HG03175 (cell line): ENCODE measurements around the gene POC1B.

ENCODE experiments used
- ATAC-seq: cut with Tn5 transposase; IDR thresholded peaks from one replicate; pipeline ENCODE4 v1.9.1; 2021; ENCODE audit warnings: mild to moderate bottlenecking, moderate library complexity; ENCODE audit not compliant: unreplicated experiment

The POC1B gene

GRCh38 chr12:89539426-89540223 is 13.8 kb upstream of the POC1B start:
- ATAC-seq = no peak

- no peak for ATAC-seq
Observed at GRCh38 chr12:89538897-89539296, 13.1 kb upstream of the POC1B start.

- ATAC-seq = no peak
Observed at GRCh38 chr12:89537389-89537788, 11.5 kb upstream of the POC1B start.

GRCh38 chr12:89529738-89530137 is 3.9 kb upstream of the POC1B start:
- ATAC-seq = peak; percentile 17

GRCh38 chr12:89528434-89528833 is 2.6 kb upstream of the POC1B start:
- ATAC-seq = no peak

- ATAC-seq = peak; percentile 30
Observed at GRCh38 chr12:89525305-89525823, 483 bp downstream of the POC1B start.

- ATAC-seq = peak; percentile 71
Observed at GRCh38 chr12:89524541-89525304, 1.1 kb downstream of the POC1B start, which contains the start of gene GALNT4. TSS of gene GALNT4 (minus strand) at chr12:89524796. CDS start at chr12:89524549, 247 bp downstream.

- ATAC-seq = no peak
Observed at GRCh38 chr12:89523843-89524540, 1.9 kb downstream of the POC1B start.

- ATAC-seq = no peak
Observed at GRCh38 chr12:89523393-89523792, 2.5 kb downstream of the POC1B start.

GRCh38 chr12:89521364-89522223 is 4.3 kb downstream of the POC1B start:
- ATAC-seq = no peak

GRCh38 chr12:89517720-89518119 is 8.1 kb downstream of the POC1B start:
- ATAC-seq = no peak

- ATAC-seq = no peak
Observed at GRCh38 chr12:89516633-89517032, 9.2 kb downstream of the POC1B start.

GRCh38 chr12:89514751-89515150 is 11.1 kb downstream of the POC1B start:
- peak; percentile 84 for ATAC-seq

- ATAC-seq = no peak
Observed at GRCh38 chr12:89513544-89513943, 12.3 kb downstream of the POC1B start.

- ATAC-seq = no peak
Observed at GRCh38 chr12:89507015-89507824, 18.6 kb downstream of the POC1B start.

GRCh38 chr12:89506050-89506449 is 19.8 kb downstream of the POC1B start:
- no peak for ATAC-seq

- no peak for ATAC-seq
Observed at GRCh38 chr12:89504560-89505346, 21.1 kb downstream of the POC1B start.

- ATAC-seq = no peak
Observed at GRCh38 chr12:89501793-89502192, 24.1 kb downstream of the POC1B start.

GRCh38 chr12:89499857-89500256 is 26.0 kb downstream of the POC1B start:
- no peak for ATAC-seq
